Measurements from ENCODE around the gene ZNF236. TPM values are rescaled to one million over a fixed set of nuclear protein-coding genes. Genes with fewer than 3 reads are reported as not detected.

Gene ZNF236
- polyA plus RNA-seq, 1 donor: 11.8 TPM

GRCh38 chr18:76973520-76974266 lies 151.3 kb downstream of the ZNF236 start:
- no peak for DNase-seq

DNA sequence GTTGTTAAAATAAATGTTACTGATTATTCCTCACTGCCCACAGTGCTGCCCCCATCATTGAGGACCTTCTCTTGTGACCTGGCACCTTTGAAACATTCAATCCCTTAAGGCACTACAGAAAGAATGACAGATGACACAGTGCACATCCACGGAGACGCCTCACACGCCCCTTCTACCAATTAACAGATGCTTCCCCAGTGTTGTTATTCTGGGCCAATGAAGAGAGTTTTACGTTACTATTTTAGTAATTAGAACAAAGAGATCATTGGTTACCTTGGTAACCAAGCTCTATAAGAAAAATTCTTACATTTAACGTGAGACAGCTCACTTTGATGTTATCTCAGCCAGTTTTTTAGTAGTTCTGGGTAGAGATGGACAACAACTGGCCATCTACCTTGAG lies 152.0 kb downstream of the ZNF236 start:
- no peak for DNase-seq

GRCh38 chr18:76975577-76976110 lies 153.3 kb downstream of the ZNF236 start:
- no peak for DNase-seq

- no peak for DNase-seq
Observed at GRCh38 chr18:76977108-76977621, 154.8 kb downstream of the ZNF236 start.

- DNase-seq: no peak
Observed at GRCh38 chr18:76977684-76978232, 155.4 kb downstream of the ZNF236 start.

GRCh38 chr18:76978616-76979015 lies 156.3 kb downstream of the ZNF236 start:
- DNase-seq: no peak

GRCh38 chr18:76979111-76979751 lies 156.9 kb downstream of the ZNF236 start:
- no peak for DNase-seq

DNA sequence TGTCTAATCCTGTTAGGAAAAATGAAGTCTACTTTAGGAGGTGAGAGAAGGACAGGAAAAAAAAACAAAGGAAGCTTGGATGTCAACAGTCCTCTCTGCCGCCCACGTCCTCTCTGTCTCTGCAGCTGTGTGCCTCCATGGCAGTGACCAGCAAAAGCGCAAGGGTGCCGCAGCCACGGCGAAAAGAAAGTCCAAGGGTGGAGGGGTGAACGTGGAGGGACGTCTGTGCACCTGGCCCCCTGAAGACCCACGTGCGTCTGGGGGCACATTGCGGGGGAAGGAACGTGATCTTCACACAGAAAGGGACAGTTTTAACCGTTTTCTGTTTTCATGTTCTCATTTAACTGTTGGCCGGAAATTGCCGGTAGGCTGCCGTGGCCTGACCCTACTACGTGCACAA lies 157.5 kb downstream of the ZNF236 start:
- DNase-seq: no peak

GRCh38 chr18:76980663-76981395 lies 158.5 kb downstream of the ZNF236 start:
- no peak for DNase-seq

GRCh38 chr18:76981396-76981968 lies 159.1 kb downstream of the ZNF236 start:
- DNase-seq: no peak

DNA sequence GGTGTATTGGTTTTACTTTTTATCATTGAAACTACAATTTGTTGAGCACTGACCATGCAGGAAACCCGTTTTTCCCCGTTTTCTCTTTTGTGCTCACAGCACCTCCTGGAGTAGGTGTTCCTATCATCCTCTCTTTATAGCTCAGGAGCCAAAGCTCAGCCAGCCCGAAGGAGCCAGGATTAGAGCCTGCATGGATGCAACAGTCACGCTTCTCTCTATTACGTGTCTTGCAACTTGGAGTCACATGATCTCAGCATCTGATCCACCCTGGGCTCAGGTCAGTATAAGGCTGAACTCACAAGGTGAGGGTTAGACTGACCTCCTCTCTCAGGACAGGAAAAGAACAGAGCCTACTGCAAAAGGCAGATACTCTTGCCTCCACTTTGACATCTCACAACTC lies 159.7 kb downstream of the ZNF236 start:
- no peak for DNase-seq

DNA sequence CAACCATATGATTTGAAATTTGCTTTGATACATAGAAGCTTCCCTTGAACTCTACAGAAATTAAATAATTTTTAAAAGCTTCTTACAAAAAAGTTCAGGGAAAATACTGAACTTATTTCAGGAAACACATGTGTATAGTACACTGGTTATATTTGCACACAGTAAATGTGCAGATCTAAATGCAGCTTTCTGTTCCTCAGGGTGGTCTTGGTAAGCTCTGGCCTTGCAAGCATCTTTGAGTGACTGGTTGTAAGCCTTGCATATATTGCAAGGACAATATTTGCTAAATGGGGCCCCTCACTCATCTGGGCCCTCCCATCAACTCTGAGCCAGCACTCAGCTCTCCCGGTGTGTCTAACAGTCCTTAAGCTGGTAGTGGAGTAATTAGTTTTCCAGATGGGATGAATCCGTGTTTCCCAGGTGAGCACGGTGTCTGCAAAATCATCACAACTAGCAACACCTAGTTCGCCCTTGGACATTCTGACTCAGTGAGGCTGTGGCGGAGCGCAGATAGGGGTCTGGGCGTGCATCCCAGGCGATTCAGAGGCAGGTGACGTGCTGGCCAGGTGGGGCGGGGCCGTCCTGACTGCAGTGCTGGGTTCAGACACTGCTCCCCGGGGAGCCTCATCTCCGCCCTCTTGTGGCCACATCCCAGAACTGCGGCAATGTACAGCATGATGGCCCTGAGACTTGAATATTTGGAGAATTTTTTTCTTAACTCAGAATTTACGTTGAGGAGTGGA lies 160.7 kb downstream of the ZNF236 start:
- peak; percentile 70 for DNase-seq

GRCh38 chr18:76983613-76984051 lies 161.3 kb downstream of the ZNF236 start:
- no peak for DNase-seq

- DNase-seq: no peak
Observed at GRCh38 chr18:76984193-76985155, 162.1 kb downstream of the ZNF236 start.

DNA sequence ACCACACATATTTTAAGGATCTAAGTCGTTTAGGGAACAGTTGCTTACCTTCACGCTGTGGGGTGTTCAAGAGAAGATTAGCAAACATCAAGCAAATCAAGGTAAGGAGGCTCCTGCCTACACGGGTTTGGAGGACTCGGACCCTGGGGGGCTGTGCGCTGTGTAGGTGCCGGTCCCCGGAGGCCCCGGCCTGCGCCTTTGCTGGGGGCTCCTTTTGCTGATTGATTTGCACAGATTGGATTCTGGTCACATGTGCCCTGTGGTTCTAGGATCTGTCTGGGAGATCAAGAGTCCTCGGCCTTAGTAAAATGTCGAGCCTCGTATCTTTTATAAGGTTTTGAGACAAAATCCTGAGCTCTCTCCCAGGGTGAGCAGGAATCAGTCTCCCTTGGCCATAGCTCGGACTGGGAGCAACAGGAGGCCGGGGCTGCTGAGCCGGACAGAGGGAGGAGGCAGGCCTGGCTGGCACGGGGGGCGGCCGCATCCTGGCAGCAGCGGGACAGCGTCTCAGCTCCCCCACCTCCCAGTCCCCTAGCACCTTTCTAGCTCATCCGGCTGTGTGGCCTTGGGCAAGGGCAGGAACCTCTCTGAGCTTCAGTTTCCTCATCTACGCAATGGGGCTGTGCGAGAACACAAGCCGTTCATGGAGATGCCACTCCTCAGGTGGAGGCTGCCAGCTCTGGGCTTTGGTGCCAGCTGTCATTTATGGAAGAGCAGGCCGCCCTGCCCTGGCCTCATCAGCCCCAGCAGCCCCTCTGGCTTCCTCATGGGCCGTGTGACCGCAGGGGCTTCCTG lies 163.0 kb downstream of the ZNF236 start:
- DNase-seq: no peak

DNA sequence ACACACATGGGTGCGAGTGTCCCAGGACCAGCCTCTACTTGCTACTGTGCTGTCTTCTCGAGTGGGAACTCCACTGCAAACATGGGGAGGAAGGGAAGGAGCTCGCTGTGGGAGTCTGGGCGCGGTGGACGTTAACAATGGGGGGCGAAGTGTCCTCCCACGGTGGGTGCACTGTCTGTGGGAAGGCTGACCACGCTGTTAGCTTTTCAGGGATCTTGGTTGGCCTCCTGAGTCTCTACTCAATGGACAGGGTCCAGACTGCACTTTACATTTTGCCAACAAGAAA lies 163.5 kb downstream of the ZNF236 start:
- no peak for DNase-seq

DNA sequence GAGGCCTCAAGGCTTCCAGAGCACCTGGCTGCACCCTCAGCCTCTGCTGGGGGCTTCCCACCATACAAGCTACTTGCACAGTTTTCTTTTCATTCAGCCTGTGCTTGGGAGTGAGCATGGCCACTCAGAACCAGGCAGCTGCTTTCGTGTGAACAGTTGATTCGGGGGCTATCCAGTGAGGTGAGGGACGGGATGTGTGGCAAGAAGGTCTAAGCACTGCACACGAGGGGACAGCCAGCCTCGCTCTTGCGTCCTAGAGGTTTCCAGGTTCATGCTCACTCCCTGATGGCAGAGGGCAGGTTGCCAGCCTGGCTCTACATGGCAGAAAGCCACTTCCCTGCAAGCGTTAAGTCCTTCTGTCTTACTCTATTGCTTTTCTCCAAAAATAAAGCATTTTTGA lies 164.0 kb downstream of the ZNF236 start:
- no peak for DNase-seq

DNA sequence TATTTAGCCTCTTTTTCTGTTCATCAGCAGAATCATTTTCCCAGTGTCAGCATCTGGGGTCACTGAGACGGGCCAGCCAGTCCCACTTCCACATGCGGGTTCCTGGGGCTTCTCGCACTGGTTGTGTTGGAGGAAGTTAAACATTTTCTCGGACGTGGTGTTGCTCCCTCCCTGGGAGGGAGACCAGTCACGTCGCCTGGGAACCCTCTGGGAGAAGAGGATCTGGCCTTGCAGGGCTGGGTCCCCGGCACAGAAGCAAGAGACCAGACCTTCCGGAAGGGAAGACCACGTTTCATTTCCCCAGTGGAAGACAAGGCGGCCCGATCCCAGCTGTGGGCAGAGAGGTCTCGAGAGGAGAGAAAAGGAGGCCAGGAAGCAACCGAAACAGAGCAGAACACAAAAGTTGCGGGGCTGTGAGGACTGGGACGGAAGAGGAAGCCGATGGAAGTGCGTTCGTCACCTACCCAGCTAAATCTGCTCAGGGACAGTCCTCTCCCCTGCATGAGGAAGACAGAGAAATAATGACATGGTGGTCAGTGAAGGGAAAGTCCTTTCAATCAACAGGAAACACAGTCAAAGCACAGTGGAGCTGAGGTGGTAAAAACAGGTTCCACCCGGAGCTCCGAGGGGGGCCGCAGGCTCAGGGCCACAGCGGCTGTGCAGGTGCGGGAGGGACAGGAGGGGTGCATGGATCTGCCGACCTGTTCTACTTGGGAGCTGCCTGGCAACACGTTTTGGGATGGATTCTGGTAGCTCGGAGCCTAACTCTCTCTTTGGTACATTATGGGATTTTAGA lies 165.9 kb downstream of the ZNF236 start:
- DNase-seq: no peak
